Duodenal mucosa (tissue), 2 donors: Measurements from ENCODE around the gene KLHDC8A.

ENCODE experiments used
- H3K27ac ChIP-seq: one replicate; pipeline ENCODE4 v1.7.0; 2013; ENCODE audit warnings: low read depth, low read length
- H3K27me3 ChIP-seq, 2 donors: one replicate each; pipeline ENCODE4 v1.7.0; 2013; ENCODE audit warnings: low read length in 2 of 2, control low read depth in 1 of 2; ENCODE audit not compliant: insufficient read depth in 2 of 2, control insufficient read depth in 1 of 2
- H3K36me3 ChIP-seq, 2 donors: one replicate each; pipeline ENCODE4 v1.7.0; 2013; ENCODE audit warnings: low read length in 2 of 2, control low read depth in 1 of 2; ENCODE audit not compliant: insufficient read depth in 2 of 2, control insufficient read depth in 1 of 2
- H3K4me1 ChIP-seq, 2 donors: one replicate each; pipeline ENCODE4 v1.7.0; 2013; ENCODE audit warnings: low read length in 2 of 2, control low read depth in 1 of 2; ENCODE audit not compliant: insufficient read depth in 2 of 2, control insufficient read depth in 1 of 2
- H3K4me3 ChIP-seq, 2 donors: one replicate each; pipeline ENCODE4 v1.7.0; 2013; ENCODE audit warnings: low read length in 2 of 2, low read depth in 1 of 2
- H3K9ac ChIP-seq, 2 donors: one replicate each; pipeline ENCODE4 v1.7.0; 2013; ENCODE audit warnings: low read length in 2 of 2, low read depth in 1 of 2
- H3K9me3 ChIP-seq, 2 donors: one replicate each; pipeline ENCODE4 v1.7.0; 2013; ENCODE audit warnings: low read length in 2 of 2, control low read depth in 1 of 2; ENCODE audit not compliant: control insufficient read depth in 1 of 2

KLHDC8A gene

DNA sequence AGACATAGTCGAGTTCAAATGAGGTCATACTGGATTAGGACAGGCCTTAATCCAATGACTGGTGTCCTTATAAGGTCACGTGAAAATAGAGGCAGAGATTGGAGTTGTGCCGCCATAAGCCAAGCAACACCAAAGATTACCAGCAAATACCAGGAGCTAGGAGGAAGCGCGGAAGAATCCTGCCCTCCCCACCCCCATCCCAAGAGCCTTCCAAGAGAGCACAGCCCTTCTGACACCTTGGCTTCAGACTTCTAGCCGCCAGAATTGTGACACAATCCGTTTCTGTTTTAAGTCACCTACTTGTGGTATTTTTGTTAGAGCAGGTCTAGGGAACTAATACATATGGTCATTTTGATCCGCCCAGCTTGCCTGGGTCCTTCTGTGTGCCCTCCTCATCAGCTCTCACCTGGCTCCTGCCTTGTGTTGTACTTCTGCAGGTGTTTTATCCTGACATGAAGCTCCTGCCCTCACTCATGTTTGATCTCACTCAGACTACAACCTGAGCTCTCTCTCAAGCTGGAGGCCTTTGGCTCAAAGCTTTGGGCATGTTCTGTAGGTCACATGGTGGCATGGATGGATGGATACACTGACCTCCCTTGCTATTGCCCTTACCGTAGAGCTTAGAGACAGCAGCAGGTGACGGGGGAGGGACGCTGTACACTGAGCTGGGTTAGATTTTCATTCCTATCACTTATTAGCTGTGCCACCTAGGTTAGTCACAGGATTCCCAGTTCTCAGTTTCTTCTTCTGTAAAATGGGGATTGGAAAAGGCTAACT is 24.5 kb downstream of the KLHDC8A start:
- no peak overlapping the region for H3K4me3 ChIP-seq
- H3K36me3 ChIP-seq, result no peaks in the 10 kb centered on the region
- no peak overlapping the region for H3K27ac ChIP-seq
- H3K4me1 ChIP-seq, result no peaks in the 10 kb centered on the region
- no peak overlapping the region for H3K9ac ChIP-seq
- no peaks in the 10 kb centered on the region for H3K9me3 ChIP-seq
- peaks cover 0 to under 1% of the 10 kb centered on the region in 2 donors for H3K27me3 ChIP-seq

DNA sequence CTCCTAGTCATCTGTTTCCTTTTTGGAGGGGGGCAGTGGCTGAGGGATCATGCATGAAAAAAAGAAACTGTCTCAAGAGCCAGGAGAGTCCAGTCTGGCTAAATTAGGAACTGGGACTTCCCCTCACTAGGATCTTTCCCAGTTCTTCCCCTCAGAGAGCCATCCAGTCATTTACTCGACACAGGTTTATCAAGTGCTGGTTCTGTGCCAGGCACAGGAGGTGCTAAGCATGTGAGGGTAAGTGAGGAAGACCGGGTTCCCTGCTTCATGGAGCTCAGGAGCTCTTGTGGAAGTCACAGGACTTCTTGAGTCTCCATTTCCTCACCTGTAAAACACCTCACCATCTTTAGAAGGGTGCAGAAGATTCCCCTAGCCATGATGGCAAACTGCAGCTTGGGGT is 26.6 kb downstream of the KLHDC8A start:
- Histone ChIP-seq H3K27ac (no peak overlapping the region), H3K4me1 (peaks cover 3 to 5% of the 10 kb centered on the region in 2 donors), H3K36me3 (no peaks in the 10 kb centered on the region), H3K9me3 (no peaks in the 10 kb centered on the region), H3K27me3 (peaks cover 0 to 8% of the 10 kb centered on the region in 2 donors), H3K9ac (no peak overlapping the region), H3K4me3 (no peak overlapping the region)

GRCh38 chr1:205329719-205330118 is 27.0 kb downstream of the KLHDC8A start:
- H3K4me3 ChIP-seq, result no peak overlapping the region
- peaks cover 7 to 9% of the 10 kb centered on the region in 2 donors for H3K4me1 ChIP-seq
- H3K27me3 ChIP-seq, result peaks cover 0 to 8% of the 10 kb centered on the region in 2 donors
- no peaks in the 10 kb centered on the region for H3K36me3 ChIP-seq
- no peak overlapping the region for H3K9ac ChIP-seq
- no peak overlapping the region for H3K27ac ChIP-seq
- no peaks in the 10 kb centered on the region for H3K9me3 ChIP-seq

GRCh38 chr1:205328476-205328875 is 28.2 kb downstream of the KLHDC8A start:
- H3K27me3 ChIP-seq, result peaks cover 0 to 8% of the 10 kb centered on the region in 2 donors
- H3K36me3 ChIP-seq, result no peaks in the 10 kb centered on the region
- H3K4me1 ChIP-seq, result peaks cover 10 to 13% of the 10 kb centered on the region in 2 donors
- no peaks in the 10 kb centered on the region for H3K9me3 ChIP-seq
- H3K9ac ChIP-seq, result no peak overlapping the region
- H3K27ac ChIP-seq, result no peak overlapping the region
- no peak overlapping the region for H3K4me3 ChIP-seq

DNA sequence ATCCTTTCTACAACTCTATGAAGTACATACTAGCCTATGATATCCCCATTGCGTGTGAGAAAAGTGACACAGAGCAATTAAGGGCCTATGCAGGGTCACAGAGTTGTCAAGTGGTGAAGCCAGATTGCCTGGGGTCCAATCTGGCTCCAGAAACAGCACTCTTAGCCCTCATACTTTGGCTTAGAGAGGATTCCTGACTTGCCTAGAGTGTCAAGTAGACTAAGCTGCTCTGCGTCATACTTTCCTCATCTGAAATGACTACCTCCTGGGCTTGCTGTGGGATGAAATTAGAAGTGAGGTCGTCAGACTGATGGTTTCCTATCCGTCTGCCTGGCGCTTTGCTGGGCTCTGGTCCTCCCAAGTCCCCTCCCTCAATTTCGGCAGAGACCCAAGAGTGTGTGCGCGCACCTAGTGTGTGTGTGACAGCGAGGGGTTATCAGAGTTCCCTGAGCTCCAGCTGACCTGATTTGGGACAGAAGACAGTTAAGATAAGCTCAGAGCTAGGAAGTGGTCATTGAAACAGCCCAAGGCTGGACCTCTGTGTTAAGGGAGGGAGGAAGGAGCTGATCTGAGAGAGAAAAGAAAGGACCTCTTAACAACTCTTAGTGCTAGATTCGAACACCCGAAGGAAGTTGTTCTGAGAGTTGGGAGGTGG is 29.8 kb downstream of the KLHDC8A start:
- Histone ChIP-seq H3K27ac (no peak overlapping the region), H3K9ac (no peak overlapping the region), H3K4me1 (peaks cover 12 to 13% of the 10 kb centered on the region in 2 donors), H3K27me3 (peaks cover 0 to 8% of the 10 kb centered on the region in 2 donors), H3K36me3 (no peaks in the 10 kb centered on the region), H3K9me3 (no peaks in the 10 kb centered on the region), H3K4me3 (no peak overlapping the region)

GRCh38 chr1:205325334-205325884 is 31.3 kb downstream of the KLHDC8A start:
- Histone ChIP-seq H3K9ac (peak overlapping the region in 1 of 2 donors; percentile 11), H3K36me3 (no peaks in the 10 kb centered on the region), H3K27ac (no peak overlapping the region), H3K9me3 (no peaks in the 10 kb centered on the region), H3K4me3 (no peak overlapping the region), H3K27me3 (peaks cover 0 to 8% of the 10 kb centered on the region in 2 donors), H3K4me1 (peaks cover 13 to 14% of the 10 kb centered on the region in 2 donors)

- no peaks in the 10 kb centered on the region for H3K36me3 ChIP-seq
- no peaks in the 10 kb centered on the region for H3K9me3 ChIP-seq
- peaks cover 0 to 8% of the 10 kb centered on the region in 2 donors for H3K27me3 ChIP-seq
- H3K4me1 ChIP-seq, result peaks cover 14 to 15% of the 10 kb centered on the region in 2 donors
- H3K9ac ChIP-seq, result peak overlapping the region in 1 of 2 donors; percentile 11
- H3K4me3 ChIP-seq, result no peak overlapping the region
- no peak overlapping the region for H3K27ac ChIP-seq
These were observed 31.9 kb downstream of the KLHDC8A start for GRCh38 chr1:205324781-205325180.

DNA sequence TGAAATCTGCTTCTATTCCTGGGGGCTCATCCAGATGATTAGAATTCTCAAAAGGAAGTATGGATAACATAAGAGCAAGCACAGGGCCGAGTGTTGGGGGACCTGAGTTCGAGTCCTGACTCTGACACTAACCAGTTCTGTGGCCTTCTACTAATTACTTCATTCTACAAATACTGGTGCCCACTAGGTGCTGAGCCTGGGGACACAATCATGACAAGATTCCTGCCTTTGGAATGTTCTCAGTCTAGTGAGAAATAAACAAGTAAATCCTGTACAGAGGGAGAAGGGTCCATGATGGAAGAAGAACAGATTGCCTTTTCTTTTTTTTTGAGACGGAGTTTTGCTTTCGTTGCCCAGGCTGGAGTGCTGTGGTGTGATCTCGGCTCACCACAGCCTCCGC is 32.9 kb downstream of the KLHDC8A start:
- no peaks in the 10 kb centered on the region for H3K9me3 ChIP-seq
- H3K9ac ChIP-seq, result no peak overlapping the region
- H3K36me3 ChIP-seq, result no peaks in the 10 kb centered on the region
- no peak overlapping the region for H3K4me3 ChIP-seq
- H3K27me3 ChIP-seq, result peaks cover 0 to 8% of the 10 kb centered on the region in 2 donors
- no peak overlapping the region for H3K27ac ChIP-seq
- peaks cover 21 to 25% of the 10 kb centered on the region in 2 donors for H3K4me1 ChIP-seq

- Histone ChIP-seq H3K27ac (no peak overlapping the region), H3K4me1 (peaks cover 40 to 44% of the 10 kb centered on the region in 2 donors)
These were observed 34.8 kb downstream of the KLHDC8A start for GRCh38 chr1:205321959-205322283.

More at GRCh38 chr1:205321959-205322283, 34.8 kb downstream of the KLHDC8A start:
- Histone ChIP-seq H3K9me3 (no peaks in the 10 kb centered on the region), H3K4me3 (peak overlapping the region; percentile 91 to 95), H3K27me3 (peaks cover 0 to 5% of the 10 kb centered on the region in 2 donors), H3K9ac (peak overlapping the region in 1 of 2 donors; percentile 84), H3K36me3 (no peaks in the 10 kb centered on the region)
